SK-N-SH treated with all-trans-retinoic acid at 6 μM for 48 hours (cell line): ENCODE data around the gene PARD3B.

Experiments
- ATAC-seq: fragments of 200-7000 bp; cut with Tn5 transposase; 3 replicates; pipeline ENCODE4 v1.9.1; 2020; ENCODE audit warnings: mild to moderate bottlenecking, moderate library complexity
- ARNTL ChIP-seq: fragments of 450-650 bp; formaldehyde crosslinking; IDR thresholded peaks from 2 replicates; pipeline ENCODE4 v1.5.0; 2020; ENCODE audit warnings: low read depth, mild to moderate bottlenecking, moderate library complexity, borderline replicate concordance
- BACH2 ChIP-seq: fragments of 250-450 bp; sonication (Bioruptor Pico); IDR thresholded peaks from 2 replicates; pipeline ENCODE4 v1.9.0; 2021; ENCODE audit warnings: mild to moderate bottlenecking, borderline replicate concordance
- CREB5 ChIP-seq: fragments of 250-450 bp; sonication (Bioruptor Pico); IDR thresholded peaks from 2 replicates; pipeline ENCODE4 v1.5.1; 2020; ENCODE audit warnings: low read depth, mild to moderate bottlenecking, moderate library complexity
- CSDC2 ChIP-seq: fragments of 250-450 bp; sonication (Bioruptor Pico); IDR thresholded peaks from 2 replicates; pipeline ENCODE4 v1.5.0; 2020; ENCODE audit warnings: mild to moderate bottlenecking, moderate library complexity
- CSRNP3 ChIP-seq: fragments of 250-450 bp; sonication (Bioruptor Pico); IDR thresholded peaks from 2 replicates; pipeline ENCODE4 v1.5.1; 2021; ENCODE audit warnings: mild to moderate bottlenecking, moderate library complexity
- ESRRG ChIP-seq: fragments of 250-450 bp; sonication (Bioruptor Pico); IDR thresholded peaks from 2 replicates; pipeline ENCODE4 v1.6.1; 2021; ENCODE audit warnings: mild to moderate bottlenecking
- PATZ1 ChIP-seq: fragments of 250-450 bp; sonication (Bioruptor Pico); IDR thresholded peaks from 2 replicates; pipeline ENCODE4 v1.8.0; 2020; ENCODE audit warnings: mild to moderate bottlenecking, moderate library complexity, borderline replicate concordance
- POU6F1 ChIP-seq: fragments of 250-450 bp; sonication (Bioruptor Pico); IDR thresholded peaks from 2 replicates; pipeline ENCODE4 v1.8.0; 2021; ENCODE audit warnings: low read depth, mild to moderate bottlenecking, moderate library complexity, borderline replicate concordance
- PPARA ChIP-seq: fragments of 250-450 bp; sonication (Bioruptor Pico); IDR thresholded peaks from 2 replicates; pipeline ENCODE4 v1.5.0; 2020; ENCODE audit warnings: mild to moderate bottlenecking, borderline replicate concordance
- RARB ChIP-seq: fragments of 250-450 bp; sonication (Bioruptor Pico); IDR thresholded peaks from 2 replicates; pipeline ENCODE4 v1.8.0; 2021; ENCODE audit warnings: mild to moderate bottlenecking, moderate library complexity
- TCF4 ChIP-seq: fragments of 250-450 bp; sonication (Bioruptor Pico); IDR thresholded peaks from 2 replicates; pipeline ENCODE4 v1.8.0; 2021; ENCODE audit warnings: mild to moderate bottlenecking, moderate library complexity, borderline replicate concordance
- TSHZ2 ChIP-seq: fragments of 250-450 bp; sonication (Bioruptor Pico); IDR thresholded peaks from 2 replicates; pipeline ENCODE4 v1.5.0; 2020; ENCODE audit warnings: mild to moderate bottlenecking, moderate library complexity
- ZC3H10 ChIP-seq: fragments of 250-450 bp; sonication (Bioruptor Pico); IDR thresholded peaks from 2 replicates; pipeline ENCODE4 v1.5.1; 2021; ENCODE audit warnings: mild to moderate bottlenecking, moderate library complexity
- ZNF565 ChIP-seq: fragments of 450-650 bp; formaldehyde crosslinking; conservative IDR thresholded peaks from 2 replicates; pipeline ENCODE4 v1.5.0; 2020; ENCODE audit warnings: low read depth, mild to moderate bottlenecking, moderate library complexity
- ZNF8 ChIP-seq: fragments of 450-650 bp; formaldehyde crosslinking; IDR thresholded peaks from 2 replicates; pipeline ENCODE4 v1.5.0; 2020; ENCODE audit warnings: mild to moderate bottlenecking, moderate library complexity

PARD3B gene

GRCh38 chr2:205564346-205565141 is 1019.3 kb downstream of the PARD3B start (continued):
- no peak for TF ChIP-seq ZNF565 (CRISPR knock-in tag)

GRCh38 chr2:205565142-205565522 is 1019.9 kb downstream of the PARD3B start:
- TF ChIP-seq POU6F1 (CRISPR knock-in tag), result no peak
- TF ChIP-seq CSDC2 (CRISPR knock-in tag), result no peak
- no peak for TF ChIP-seq ZNF8 (CRISPR knock-in tag)
- no peak for TF ChIP-seq CSRNP3 (CRISPR knock-in tag)
- no peak for TF ChIP-seq TCF4 (CRISPR knock-in tag)
- no peak for TF ChIP-seq ESRRG (CRISPR knock-in tag)
- ATAC-seq, result no peak

- ATAC-seq, result no peak
- no peak for TF ChIP-seq PPARA
- TF ChIP-seq ZNF8 (CRISPR knock-in tag), result no peak
- TF ChIP-seq TCF4 (CRISPR knock-in tag), result no peak
- TF ChIP-seq POU6F1 (CRISPR knock-in tag), result no peak
- TF ChIP-seq RARB (CRISPR knock-in tag), result no peak
Measured at GRCh38 chr2:205566606-205567168, 1021.4 kb downstream of the PARD3B start.

GRCh38 chr2:205568620-205569019 is 1023.3 kb downstream of the PARD3B start:
- ATAC-seq, result no peak
- TF ChIP-seq CSRNP3 (CRISPR knock-in tag), result no peak
- TF ChIP-seq ESRRG (CRISPR knock-in tag), result no peak
- no peak for TF ChIP-seq CREB5 (CRISPR knock-in tag)
- TF ChIP-seq RARB (CRISPR knock-in tag), result no peak
- TF ChIP-seq POU6F1 (CRISPR knock-in tag), result no peak
- TF ChIP-seq ZC3H10, result no peak
- no peak for TF ChIP-seq TSHZ2 (CRISPR knock-in tag)
- TF ChIP-seq BACH2 (CRISPR knock-in tag), result no peak
- TF ChIP-seq PATZ1 (CRISPR knock-in tag), result no peak
- no peak for TF ChIP-seq ARNTL (CRISPR knock-in tag)
- TF ChIP-seq TCF4 (CRISPR knock-in tag), result no peak
